ENCODE results near the gene IRF4.

- TF ChIP-seq CTCF (IDR thresholded peaks at IDR 0.05) (no peak), POLR2A (IDR thresholded peaks at IDR 0.05) (no peak)
Observed at GRCh38 chr6:355373-356208, 36.0 kb upstream of the IRF4 start.
